Astrocyte (in vitro differentiated cells and primary cell): ENCODE measurements around the gene SP7.

ENCODE experiments used
- CTCF ChIP-seq: IDR thresholded peaks from 2 replicates; pipeline ENCODE4 v1.5.1; 2011; ENCODE audit warnings: low read depth, mild to moderate bottlenecking, inconsistent platforms, low read length, moderate library complexity; ENCODE audit not compliant: insufficient read depth
- EZH2 ChIP-seq: IDR thresholded peaks from 2 replicates; pipeline ENCODE4 v1.6.1; 2012; ENCODE audit warnings: mild to moderate bottlenecking, low read length, inconsistent platforms; ENCODE audit not compliant: insufficient read depth

GRCh38 chr12:53290661-53291060, 45.5 kb downstream of the SP7 start:
- TF ChIP-seq CTCF (no peak), EZH2 (no peak)
